Suppressor macrophage treated with lipopolysaccharide for 1 hour (primary cell): Measurements from ENCODE around the gene ITCH.
"Not testable (repeated sequence)": the region's sequence is repeated elsewhere in the genome, so short reads cannot be mapped to it uniquely, and the experiment has no call there.

Experiments
- DNase-seq, 3 donors: peaks; one replicate each; pipeline ENCODE4 v3.0.0-alpha.2; 2020 to 2022

ITCH gene

DNA sequence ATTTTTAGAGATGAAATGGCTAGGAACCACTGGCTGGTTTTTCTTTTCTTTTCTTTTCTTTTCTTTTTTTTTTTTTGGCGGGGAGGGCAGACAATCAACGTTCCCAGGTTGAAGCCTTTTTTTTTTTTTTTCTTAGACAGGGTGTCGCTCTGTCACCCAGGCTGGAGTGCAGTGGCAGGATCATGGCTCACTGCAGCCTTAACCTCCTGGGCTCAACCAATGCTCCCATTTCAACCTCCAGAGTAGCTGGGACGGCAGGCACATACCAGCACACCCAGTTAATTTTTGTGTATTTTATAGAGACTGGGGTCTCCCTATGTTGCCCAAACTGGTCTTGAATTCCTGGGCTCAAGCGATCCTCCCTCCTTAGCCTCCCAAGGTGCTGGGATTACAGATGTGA, 18.8 kb upstream of the ITCH start:
- DNase-seq, result no peak

DNA sequence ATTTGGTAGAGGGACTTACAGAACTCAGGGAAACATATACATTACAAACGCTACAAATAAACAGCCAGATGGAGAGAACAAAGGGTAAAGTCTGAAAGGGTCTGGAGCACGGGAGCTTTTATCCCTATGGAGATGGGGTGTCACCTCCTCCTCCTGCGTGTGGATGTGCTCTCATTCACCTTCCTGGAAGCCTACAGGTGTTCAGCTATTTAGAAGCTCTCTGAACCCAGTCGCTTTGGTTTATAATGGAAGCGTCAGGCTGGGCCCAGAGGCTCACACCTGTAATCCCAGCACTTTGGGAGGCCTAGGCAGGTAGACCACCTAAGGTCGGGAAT, 17.7 kb upstream of the ITCH start:
- DNase-seq, result no peak

DNA sequence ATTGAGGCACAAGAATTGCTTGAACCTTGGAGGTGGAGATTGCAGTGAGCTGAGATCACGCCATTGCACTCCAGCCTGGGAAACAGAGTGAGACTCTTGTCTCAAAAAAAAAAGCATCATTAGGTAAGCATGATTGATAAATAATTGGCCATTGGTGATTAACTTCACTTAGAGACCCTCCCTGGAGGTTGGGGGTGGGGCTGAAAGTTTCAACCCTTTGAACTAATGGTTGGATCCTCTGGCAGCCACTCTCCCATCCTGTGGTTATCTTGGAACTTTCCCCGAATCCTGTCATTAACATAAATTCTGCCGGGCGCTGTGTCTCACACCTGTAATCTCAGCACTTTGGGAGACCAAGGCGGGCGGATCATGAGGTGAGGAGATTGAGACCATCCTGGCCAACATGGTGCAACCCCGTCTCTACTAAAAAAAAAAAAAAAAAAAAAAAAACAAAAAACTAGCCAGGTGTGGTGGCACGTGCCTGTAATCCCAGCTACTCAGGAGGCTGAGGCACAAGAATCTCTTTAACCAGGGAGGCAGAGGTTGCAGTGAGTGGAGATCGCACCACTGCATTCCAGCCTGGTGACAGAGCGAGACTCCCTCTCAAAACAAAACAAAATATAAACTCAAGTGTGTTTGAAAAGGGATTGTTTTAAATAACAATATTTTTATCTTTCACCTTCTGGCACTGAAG, 17.1 kb upstream of the ITCH start:
- not testable (repeated sequence) for DNase-seq

DNA sequence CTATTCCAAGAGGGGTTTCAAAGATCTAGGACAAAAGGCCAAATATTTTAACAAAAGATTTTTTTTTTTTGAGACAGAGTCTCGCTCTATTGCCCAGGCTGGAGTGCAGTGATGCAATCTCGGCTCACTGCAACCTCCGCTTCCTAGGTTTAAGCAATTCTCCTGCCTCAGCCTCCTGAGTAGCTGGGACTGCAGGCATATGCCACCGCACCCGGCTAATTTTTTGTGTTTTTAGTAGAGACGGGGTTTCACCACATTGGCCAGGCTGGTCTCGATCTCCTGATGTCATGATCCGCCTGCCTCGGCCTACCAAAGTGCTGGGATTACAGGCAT, 16.6 kb upstream of the ITCH start:
- not testable (repeated sequence) for DNase-seq

DNA sequence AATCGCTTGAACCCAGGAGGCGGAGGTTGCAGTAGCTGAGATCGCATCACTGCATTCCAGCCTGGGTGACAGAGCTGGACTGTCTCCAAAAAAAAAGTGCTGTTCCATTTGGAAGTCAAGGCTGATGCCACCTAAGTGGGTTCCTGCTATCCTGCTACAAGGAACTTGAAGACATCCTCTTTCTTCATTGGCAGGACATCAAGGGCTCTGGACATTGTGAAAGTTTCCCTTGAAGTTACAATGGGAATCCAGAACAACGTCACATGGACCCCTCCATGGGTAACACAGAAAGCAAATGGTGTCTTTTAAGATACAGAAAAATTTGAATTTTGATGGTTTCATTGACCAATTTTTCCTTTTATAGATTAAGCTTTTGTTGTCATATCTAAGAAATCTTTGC, 15.5 kb upstream of the ITCH start:
- DNase-seq, result peak in 2 of 3 donors; percentile 21 to 39

DNA sequence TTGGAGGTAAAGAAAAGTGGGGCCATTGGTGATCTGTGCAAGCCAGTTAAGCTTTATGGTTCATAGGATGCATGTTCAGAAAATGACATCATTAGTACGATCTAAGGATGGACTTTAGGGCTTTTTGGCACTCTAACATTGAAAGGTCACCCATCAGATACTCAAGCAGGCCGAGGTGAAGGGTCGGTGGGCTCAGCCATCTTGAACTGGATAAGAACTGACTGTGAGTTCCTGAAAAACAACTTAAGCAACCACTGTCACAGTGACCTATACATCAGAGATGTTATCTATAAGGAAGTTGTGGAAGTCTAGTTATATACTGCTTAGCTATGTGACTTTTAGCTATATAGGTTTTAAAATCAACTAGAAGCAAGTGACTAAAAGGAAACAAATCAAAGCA, 13.0 kb upstream of the ITCH start:
- peak in 2 of 3 donors; percentile 21 to 38 for DNase-seq

DNA sequence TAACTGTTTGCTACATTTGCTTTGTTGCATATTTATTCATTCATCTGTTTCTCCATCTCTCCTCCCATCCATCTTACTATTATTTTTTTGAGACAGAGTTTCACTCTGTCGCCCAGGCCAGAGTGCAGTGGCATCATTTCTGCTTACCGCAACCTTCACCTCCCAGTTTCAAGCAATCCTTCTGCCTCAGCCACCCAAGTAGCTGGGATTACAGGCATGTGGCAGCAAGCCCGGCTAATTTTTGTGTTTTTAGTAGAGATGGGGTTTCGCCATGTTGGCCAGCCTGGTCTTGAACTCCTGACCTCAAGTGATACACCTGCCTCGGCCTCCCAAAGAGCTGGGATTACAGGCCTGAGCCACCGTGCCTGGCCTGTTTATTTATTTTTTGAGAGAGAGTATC, 9.6 kb upstream of the ITCH start:
- DNase-seq, result not testable (repeated sequence)

DNA sequence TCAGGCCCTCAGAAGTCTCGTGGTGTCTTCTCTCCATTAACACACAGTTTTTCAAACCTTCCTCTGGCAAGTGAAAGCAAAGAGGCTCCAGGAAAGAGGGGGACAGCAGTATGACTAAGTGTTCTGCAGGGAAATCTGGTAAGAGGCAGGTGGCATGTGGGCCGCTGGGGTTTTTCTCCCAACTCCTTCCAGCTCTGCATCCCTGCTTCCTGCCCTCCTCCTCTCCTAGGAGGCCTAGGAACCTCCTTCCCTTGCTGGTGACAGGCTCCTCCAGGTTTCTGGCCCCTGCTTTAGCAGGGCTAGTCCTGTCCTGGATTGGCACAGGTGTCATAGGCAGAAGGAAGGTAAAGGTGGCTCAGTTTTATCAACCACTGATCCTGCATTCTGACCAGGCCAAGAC, 7.6 kb upstream of the ITCH start:
- no peak for DNase-seq

DNA sequence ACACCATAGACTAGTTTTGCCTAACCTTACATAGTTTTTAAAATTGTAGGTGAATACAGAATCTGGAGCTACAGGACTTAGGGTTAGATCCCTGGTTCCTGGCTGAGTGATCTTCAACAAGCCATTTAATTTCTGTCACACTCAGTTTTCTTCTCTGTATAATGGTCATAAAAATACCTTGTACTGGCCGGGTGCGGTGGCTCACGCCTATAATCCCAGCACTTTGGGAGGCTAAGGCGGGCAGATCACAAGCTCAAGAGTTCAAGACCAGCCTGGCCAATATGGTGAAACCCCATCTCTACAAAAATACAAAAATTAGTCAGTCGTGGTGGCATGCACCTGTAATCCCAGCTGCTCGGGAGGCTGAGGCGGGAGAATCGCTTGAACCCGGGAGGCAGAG, 3.3 kb upstream of the ITCH start:
- not testable (repeated sequence) for DNase-seq

DNA sequence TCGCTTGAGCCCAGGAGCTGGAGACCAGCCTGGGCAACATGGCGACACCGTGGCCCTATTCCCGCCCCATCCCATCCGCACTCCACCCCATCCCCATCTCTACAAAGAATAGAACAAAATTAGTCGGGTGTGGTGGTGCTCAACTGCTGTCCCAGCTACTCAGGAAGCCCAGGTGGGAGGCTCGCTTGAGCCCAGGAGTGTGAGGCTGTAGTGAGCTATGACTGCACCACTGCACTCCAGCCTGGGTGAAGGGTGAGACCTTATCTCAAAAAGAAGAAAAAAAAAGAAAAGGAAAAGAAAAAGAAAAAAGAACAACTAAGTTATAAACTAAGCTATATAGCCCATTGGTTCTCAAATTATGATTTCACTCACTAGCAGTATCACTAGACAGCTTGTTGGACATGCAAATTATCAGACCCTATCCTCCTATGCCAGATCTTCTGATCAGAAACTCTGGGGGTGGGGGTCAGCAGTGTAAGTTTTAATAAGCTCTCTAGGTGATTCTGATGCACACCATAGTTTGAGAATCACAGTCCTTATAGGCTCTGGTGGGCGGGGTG, 491 bp upstream of the ITCH start:
- DNase-seq, result no peak

DNA sequence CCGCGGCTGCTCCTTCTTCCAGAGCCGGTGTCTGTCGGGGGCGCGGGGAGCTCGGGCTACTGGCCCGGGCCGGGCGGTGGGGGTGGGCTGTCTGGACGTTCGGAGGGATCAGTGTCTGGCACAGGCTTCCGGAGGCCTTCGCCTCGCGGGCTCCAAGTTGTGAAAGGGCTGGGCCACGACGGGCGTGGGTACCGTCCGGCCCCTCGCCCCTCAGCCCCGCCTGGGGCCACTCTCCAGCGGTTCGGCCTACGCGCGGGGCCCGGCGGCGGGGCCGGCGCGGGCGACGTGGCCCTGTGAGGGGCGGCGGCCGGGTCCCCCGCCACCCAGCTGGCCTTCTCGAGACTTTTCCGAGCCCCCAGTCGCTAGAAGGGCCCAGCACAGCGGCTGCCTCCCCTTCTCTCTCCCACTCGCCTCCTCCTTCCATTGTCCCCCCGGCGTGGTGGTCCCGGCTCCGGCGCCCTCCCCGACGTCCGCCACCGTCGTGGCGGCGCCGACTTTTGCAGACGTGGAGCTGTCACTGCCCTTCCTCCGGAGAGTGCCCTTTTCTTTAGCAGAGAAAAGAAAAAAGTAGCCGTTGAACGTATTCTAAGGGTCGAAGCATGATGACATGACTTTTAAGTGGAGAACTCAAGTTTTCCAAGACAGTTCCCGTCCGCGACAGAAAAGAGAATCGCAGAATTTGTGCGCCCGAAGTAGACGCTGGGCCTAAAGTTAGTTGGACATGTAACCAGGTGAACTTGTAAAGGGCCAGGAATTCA, 571 bp downstream of the ITCH start:
- DNase-seq, result peak; percentile 45 to 74 (median 49)

DNA sequence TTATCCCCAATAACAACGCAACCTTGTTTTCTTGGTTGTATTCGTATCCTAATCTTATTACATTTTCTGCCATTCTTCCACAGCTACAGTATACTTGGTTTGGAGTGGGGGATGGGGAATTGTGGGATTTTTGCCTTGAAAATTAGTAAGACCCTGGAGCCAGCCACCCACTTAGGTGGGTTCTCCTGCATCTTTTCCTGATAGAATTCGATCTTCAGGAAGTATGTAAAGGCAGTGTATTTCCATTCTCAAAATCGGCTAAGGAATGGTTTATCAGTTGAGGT, 1.1 kb downstream of the ITCH start:
- no peak for DNase-seq

DNA sequence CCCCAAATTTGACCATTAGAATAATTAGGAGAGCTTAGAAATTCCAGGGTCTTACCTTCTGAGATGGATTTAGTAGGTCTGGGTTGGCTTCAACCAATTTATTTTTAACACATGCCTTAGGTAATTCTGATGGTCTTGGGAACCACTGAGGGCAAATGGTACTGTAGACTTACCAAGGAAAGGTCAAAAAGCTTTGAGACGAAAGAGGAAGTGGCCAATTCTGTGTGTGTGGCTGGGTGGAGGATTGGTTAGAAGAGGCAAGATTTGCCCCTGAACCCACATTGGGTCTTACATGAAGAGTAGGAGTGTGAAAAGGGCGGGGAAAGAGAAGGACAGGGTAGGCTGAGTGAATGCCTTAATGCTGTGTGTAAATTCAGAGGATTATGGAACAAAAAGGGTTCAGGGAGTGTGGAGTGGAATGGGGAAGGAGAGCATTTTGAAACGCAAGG, 2.7 kb downstream of the ITCH start:
- DNase-seq, result peak; percentile 71 to 79 (median 76)

DNA sequence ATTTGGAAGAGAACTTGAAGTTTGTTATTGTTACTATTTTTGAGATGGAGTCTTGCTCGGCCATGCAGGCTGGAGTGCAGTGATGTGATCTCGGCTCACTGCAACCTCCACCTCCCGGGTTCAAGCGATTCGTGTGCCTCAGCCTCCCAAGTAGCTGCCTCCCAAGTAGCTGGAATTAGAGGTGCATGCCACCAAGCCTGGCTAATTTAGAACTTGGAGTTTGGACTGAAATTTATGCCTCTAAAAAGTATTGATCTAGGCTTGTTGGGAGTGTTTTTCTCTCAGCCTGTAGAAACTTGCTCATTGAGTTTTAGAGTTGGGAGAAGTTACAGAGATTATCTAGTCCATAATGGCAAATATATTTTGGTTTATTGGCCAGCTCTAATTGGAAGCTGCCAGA, 4.1 kb downstream of the ITCH start:
- no peak for DNase-seq

DNA sequence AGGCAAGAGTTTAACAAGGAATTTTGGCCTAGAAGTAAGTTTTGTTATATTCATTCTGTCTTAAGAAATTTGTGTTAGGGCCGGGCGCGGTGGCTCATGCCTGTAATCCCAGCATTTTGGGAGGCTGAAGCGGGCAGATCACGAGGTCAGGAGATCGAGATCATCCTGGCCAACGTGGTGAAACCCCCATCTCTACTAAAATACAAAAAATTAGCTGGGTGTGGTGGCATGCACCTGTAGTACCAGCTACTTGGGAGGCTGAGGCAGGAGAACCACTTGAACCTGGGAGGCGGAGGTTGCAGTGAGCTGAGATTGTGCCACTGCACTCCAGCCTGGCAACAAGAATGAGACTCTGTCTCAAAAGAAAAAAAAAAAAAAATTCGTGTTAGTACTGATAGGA, 4.8 kb downstream of the ITCH start:
- not testable (repeated sequence) for DNase-seq

DNA sequence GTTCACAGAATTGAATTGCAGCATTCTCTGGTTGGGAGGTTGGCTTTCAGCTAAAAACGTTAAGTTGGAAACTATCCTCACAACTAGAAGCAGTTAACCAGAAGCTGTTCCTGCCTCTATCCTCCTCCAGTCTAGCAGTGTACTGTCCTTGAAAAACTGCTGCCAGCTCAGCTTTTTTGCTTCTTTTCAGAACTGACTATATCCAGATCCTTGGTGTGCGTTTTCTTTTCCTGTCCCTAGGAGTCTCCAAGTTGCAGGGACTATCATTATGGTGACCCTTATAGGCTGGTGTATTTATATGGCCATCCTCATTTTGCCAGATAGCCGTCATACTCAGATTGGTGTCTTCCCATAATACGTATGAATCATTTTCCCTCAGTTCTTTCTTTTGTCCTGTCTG, 5.5 kb downstream of the ITCH start:
- DNase-seq, result no peak

DNA sequence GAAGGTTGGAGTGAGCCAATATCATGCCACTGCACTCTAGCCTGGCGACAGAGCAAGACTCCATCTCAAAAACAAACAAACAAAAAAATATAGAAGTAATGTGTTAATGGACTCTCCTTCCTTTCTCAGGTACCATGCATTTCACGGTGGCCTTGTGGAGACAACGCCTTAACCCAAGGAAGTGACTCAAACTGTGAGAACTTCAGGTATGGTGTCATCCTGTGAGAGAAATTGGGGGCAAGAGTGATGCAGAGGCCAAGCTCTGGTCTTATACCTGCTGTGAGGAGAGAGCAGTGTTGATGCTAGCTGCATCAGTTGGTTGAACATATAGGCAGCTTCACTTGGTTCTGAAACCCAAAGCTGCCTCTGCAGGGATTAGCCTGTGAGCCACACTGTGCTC, 6.2 kb downstream of the ITCH start:
- DNase-seq, result no peak

DNA sequence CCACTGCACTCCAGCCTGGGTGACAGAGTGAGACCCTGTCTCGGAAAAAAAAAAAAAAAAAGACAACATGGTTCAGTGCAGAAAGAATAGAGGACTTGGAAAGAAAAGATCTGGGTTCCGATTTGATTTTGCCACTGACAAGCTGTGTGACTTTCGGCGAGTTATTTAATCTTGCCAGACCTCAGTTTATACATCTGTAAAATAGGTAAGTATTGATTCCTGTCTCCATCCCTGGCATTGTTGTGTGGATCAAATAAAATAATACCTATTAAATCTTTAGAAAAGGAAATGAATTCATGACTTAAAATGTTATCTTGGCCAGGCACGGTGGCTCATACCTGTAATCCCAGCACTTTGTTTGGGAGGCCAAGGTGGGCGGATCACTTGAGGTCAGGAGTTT, 7.0 kb downstream of the ITCH start:
- DNase-seq, result no peak

DNA sequence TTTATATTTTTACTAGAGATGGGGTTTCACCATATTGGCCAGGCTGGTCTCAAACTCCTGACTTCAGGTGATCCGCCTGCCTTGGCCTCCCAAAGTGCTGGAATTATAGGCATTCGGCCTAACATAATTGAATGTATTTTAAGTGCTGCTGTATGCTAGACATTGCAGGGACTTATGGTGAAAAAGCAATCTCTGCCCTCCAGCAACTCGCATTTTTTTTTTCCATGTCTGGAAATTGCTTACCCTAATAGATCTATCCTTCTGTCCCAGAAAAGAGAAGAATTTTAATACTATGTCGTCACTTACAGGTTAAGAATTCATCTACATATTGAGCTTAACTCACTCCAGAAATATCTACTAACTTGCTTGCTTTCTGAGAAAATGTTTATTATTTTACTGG, 10.4 kb downstream of the ITCH start:
- no peak for DNase-seq

DNA sequence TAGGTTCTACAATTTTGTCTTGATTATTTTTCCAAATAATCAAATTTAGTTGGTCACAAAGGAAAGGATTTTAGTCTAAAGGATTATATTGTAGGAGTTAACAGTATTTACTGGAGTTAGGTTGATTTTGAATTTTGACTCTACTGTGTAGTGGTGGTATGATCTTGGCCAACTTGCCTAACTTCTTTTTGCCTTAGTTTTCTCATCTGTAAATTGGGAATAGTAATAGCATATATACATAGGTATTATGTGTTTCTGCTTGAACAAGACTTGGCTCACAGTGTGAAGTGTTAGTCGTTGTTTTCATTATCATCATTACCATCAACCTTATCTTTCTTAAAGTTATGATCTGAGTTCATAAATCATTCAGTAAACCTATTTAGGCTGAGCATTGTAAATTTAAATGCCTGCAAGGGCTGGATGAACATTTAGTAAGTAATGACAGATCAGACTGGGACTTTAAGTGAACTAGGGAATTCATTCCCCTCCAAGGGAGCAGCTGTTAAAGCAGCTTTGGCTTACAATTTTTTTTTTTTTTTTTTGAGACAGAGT, 11.2 kb downstream of the ITCH start:
- DNase-seq, result no peak

DNA sequence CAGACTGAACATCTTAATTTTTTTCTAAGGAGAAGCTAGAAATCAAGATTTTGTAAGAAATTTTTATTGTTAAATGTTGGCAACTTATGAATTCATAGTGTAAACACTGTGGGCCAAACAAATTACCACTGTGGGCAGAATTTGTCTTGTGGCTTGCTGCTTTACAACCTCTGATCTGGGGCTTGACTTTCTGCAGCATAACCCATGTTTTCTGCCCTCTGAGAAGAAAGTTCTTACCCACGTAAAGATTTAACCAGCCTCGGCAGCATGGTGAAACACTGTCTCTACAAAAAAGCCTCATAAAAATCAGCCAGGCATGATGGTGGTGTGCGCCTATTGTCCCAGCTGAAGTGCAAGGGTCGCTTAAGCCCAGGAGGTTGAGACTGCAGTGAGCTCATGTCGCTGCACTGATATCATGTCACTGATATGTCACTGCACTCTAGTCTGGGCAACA, 12.9 kb downstream of the ITCH start:
- no peak for DNase-seq

DNA sequence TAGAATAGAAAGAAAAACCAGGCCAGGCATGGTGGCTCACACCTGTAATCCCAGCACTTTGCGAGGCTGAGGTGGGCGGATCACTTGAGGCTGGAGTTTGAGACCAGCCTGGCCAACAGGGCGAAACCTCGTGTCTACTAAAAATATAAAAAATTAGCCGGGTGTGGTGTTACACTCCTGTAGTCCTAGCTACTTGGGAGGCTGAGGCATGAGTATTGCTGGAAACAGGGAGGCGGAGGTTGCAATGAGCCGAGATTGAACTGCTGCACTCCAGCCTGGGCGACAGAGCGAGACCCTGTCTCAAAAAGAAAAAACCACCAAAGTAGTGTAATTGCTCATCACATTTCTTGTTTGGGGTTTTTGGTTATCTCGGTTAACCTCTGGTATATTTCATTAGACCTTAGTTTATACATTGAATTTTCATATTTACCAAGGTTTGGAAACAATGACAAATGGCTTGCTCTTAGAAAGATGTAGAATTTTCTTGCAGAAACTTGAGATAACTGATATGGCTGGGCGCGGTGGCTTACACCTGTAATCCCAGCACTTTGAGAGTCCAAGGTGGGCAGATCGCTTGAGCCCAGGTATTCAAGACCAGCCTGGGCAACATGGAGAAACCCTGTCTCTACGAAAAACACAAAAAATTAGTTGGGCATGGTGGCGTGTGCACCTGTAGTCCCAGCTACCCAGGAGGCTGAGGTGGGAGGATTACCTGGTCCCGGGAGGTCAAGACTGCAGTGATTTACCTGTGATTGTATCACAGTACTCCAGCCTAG, 14.2 kb downstream of the ITCH start:
- no peak for DNase-seq

DNA sequence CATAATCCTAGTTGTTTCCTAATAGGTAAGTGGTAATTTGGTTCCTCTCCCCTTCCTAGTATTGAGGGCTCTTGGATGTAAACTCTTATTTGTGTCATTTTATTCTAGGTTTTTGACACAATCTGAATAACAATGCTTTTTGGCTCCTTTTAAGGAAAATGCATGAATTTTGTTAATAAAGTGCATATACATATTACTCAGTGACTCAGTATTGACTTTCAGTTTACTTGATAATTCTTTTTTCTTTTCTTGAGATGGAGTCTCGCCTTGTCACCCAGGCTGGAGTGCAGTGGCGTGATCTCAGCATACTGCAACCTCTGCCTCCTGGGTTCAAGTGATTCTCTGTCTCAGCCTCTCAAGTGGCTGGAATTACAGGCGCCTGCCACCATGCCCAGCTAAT, 19.1 kb downstream of the ITCH start:
- no peak for DNase-seq
